ENCODE measurements around the gene SRP9. TPM values are rescaled to one million over a fixed set of nuclear protein-coding genes. Genes with fewer than 3 reads are reported as not detected.

The SRP9 gene
- total RNA-seq, 1 donor: 330 TPM

DNA sequence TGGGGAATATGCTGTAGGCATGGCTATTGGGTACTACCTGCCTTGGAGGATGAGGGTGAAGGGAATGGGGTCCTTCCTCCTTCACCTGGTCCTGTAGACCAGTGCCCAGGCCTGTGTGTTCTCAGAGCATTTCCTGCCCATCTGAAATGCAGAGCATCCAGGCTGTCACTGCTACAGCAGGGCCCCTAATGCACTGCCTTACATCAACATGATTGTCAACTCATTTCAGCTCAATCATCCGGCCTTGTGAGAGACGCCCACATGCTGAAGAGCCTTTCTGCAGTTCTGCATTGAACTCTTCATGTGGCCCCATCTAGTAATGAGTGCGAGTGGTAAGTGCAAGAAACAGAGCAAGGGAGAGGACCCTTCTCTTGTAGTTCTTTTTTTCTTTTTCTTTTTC, 39.8 kb upstream of the SRP9 start:
- DNase-seq (ENCODE audit: low read depth): no peak
- no peak overlapping the region for H3K4me3 ChIP-seq (ENCODE audit: low read depth, low read length)
- TF ChIP-seq CTCF (IDR thresholded peaks at IDR 0.05; ENCODE audit: insufficient read depth, low read length): no peak

- DNase-seq (ENCODE audit: low read depth): no peak
- no peak for TF ChIP-seq CTCF (IDR thresholded peaks at IDR 0.05; ENCODE audit: insufficient read depth, low read length)
- no peak overlapping the region for H3K4me3 ChIP-seq (ENCODE audit: low read depth, low read length)
These were observed 38.9 kb upstream of the SRP9 start for GRCh38 chr1:225738763-225739162.

GRCh38 chr1:225739542-225740107, 38.0 kb upstream of the SRP9 start:
- DNase-seq (ENCODE audit: low read depth): no peak
- H3K4me3 ChIP-seq (ENCODE audit: low read depth, low read length): no peak overlapping the region
- TF ChIP-seq CTCF (IDR thresholded peaks at IDR 0.05; ENCODE audit: insufficient read depth, low read length): no peak

- no peak for DNase-seq (ENCODE audit: low read depth)
- TF ChIP-seq CTCF (IDR thresholded peaks at IDR 0.05; ENCODE audit: insufficient read depth, low read length): no peak
- H3K4me3 ChIP-seq (ENCODE audit: low read depth, low read length): no peak overlapping the region
These were observed 32.9 kb upstream of the SRP9 start for GRCh38 chr1:225744745-225745144.

GRCh38 chr1:225745273-225745672, 32.4 kb upstream of the SRP9 start:
- TF ChIP-seq CTCF (IDR thresholded peaks at IDR 0.05; ENCODE audit: insufficient read depth, low read length): no peak
- DNase-seq (ENCODE audit: low read depth): no peak

DNA sequence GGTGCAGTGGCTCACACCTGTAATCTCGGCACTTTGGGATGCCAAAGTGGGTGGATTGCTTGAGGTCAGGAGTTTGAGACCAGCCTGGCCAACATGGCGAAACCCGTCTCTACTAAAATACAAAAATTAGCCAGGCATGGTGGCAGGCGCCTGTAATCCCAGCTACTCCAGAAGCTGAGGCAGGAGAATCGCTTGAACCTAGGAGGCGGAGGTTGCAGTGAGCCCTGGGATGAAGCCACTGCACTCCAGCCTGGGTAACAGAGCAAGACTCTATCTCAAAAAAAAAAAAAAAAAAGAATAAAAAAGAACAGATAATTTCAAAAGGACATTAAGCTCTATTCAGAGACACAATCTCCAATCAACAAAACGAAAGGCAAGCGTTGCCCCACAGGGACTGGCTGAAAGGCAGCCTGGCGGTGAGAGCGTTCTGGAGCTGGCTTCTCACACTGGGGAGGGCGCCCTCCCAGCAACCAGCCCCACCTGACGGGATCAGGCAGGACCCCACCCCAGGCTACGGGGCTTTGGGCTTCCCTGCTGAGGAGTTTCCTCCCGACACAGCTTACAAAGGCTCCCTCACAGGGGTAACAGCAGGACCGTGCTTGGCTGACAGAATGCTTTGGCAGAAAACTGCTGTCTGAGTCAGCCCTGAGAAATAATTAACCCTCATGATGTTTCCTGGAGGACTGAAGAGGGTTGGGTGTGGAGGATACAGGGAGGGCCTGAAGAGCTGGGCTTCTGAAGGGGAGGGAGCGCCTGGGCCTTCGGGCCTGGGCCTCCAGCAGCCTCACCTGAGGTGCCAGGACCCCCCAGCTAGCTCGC, 31.1 kb upstream of the SRP9 start:
- DNase-seq (ENCODE audit: low read depth): peak; percentile 94
- peak; percentile 35 for TF ChIP-seq CTCF (IDR thresholded peaks at IDR 0.05; ENCODE audit: insufficient read depth, low read length)
- peak overlapping the region; percentile 68 for H3K4me3 ChIP-seq (ENCODE audit: low read depth, low read length)

More at GRCh38 chr1:225745273-225745672, 32.4 kb upstream of the SRP9 start:
- no peak overlapping the region for H3K4me3 ChIP-seq (ENCODE audit: low read depth, low read length)

All from fibroblast of the aortic adventitia (primary cell).